LNCAP (cell line): ENCODE results near the gene ITPR1.

Experiments used
- TF ChIP-seq, protein P1 (sequence below): fragments of 450-650 bp; IDR thresholded peaks from 2 replicates; pipeline ENCODE4 v1.5.1; 2017; ENCODE audit warnings: mild to moderate bottlenecking

The ITPR1 gene

DNA sequence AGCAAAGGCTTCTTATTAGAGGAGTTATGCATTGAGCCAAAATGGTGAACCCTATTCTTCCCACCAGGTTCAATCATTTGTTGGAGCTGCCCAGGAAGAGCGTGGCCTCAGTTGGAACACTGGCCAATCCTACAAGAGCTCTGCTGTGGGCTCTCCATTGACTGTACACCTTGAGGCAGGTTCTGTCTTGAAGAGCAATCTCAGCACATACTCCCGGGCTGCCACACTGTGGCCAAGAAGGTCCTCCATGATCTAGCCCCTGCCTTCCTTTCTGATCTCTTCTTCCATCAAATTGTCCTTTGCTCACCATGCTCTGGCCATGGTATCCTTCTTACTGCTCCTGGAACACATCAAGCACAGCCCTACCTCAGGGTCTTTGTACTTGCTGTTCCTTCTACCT lies 20.4 kb upstream of the ITPR1 start:
- TF ChIP-seq, protein P1, sequence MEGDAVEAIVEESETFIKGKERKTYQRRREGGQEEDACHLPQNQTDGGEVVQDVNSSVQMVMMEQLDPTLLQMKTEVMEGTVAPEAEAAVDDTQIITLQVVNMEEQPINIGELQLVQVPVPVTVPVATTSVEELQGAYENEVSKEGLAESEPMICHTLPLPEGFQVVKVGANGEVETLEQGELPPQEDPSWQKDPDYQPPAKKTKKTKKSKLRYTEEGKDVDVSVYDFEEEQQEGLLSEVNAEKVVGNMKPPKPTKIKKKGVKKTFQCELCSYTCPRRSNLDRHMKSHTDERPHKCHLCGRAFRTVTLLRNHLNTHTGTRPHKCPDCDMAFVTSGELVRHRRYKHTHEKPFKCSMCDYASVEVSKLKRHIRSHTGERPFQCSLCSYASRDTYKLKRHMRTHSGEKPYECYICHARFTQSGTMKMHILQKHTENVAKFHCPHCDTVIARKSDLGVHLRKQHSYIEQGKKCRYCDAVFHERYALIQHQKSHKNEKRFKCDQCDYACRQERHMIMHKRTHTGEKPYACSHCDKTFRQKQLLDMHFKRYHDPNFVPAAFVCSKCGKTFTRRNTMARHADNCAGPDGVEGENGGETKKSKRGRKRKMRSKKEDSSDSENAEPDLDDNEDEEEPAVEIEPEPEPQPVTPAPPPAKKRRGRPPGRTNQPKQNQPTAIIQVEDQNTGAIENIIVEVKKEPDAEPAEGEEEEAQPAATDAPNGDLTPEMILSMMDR = no peak

GRCh38 chr3:4474683-4475490 lies 18.3 kb upstream of the ITPR1 start:
- TF ChIP-seq, protein P1 = no peak

GRCh38 chr3:4475804-4476203 lies 17.3 kb upstream of the ITPR1 start:
- TF ChIP-seq, protein P1 = no peak

DNA sequence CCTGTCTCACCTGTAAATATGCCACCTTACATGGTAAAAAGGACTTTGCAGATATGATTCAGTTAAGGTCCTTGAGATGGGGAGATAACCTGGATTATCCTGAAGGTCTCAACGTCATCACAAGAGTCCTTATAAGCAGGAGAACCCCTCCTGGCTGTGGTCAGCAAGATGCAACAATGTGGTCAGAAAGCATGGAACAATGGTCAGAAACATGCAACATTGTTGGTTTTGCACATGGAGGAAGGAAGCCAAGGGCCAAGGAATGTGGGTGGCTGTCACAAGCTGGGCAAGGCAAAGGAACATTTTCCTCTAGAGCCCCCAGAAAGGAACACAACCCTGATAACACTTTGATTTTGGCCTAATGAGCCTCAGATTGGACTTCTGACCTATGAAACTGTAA lies 16.7 kb upstream of the ITPR1 start:
- TF ChIP-seq, protein P1 = no peak

DNA sequence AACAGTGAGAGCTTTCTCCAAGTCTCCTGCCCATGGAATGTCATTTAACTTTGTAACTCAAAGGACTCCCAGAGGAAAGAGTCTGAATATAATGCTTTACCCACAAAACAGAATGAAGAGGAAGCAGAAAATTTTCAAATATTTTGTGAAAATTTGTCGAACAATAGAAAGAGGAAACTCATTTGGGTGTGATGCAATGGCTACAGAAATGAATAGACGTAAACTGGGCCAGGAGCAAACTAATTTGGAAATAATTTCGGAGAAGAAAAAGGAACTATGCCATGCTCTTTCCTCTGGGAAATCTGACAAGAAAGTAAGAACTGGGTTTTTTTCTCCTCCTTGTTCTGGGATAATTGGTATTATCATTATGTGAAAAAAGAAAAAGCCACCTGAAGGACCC lies 14.9 kb upstream of the ITPR1 start:
- TF ChIP-seq, protein P1 = no peak

DNA sequence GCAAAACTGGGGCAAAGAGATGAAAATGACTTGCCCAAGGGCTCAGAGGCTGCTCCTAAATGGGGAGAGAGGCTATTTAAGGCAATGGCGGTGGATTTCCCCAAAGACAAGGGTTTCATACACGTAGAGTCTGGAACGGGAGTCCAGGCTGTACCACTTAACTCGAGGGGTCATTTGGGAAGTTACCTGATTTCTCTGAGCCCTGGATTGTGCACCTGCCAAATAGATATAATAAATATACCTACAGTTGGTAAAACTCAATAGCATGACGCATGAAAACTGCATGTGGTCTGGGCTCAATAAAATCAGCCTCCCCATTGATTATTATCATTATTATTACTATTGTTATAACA lies 1.3 kb upstream of the ITPR1 start:
- TF ChIP-seq, protein P1 = no peak

DNA sequence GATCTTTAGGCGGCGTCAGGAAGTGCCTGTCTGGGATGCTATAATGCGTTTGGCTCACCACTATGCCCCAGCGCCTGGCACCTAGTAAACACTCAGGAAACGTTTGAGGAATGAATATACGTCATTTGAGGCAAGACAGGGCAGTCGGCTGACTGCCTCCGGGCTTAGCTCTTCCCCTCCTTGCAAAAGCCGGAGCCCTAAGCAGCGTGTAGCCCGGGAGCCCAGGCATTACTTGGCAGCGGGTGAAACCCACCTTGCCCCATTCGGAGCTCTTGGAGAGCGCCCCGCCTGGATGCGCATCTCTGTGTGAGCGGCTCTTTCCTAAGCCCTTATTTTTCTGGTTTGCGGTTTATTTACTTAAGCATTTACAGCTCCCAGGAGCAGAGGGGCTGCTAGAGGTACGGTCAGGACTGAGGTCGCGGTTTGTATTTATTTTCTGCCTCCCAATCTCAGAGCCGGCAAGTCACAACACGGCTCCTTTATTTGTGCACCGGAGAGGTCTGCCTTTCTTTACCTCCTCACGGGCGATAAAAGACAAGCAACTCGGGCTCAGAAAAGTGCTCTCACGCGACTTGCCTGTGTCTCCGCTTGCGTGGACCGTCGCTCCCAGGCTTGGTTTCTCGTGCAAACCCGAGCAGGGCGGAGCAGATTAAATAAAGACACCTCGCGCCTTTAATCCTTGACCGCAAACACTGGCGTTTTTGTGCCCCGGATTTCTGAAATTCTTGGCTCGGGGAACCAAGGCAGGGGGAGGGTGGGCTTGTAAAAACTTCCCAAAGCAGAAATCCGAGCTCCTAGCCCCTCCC lies 737 bp upstream of the ITPR1 start:
- TF ChIP-seq, protein P1 = peak; percentile 14; the same call in 1 of the 2 replicates
